ENCODE data around the gene APOBR.
"Not testable (repeated sequence)": the region's sequence is repeated elsewhere in the genome, so short reads cannot be mapped to it uniquely, and the experiment has no call there.

Gene APOBR

GRCh38 chr16:28494121-28494851 is at the start of gene APOBR:
APOBR (plus strand) TSS chr16:28494643; CDS start chr16:28494682, 39 bp downstream.
- no peak for DNase-seq

- not testable (repeated sequence) for DNase-seq
These were observed 48.1 kb upstream of the APOBR start for GRCh38 chr16:28446388-28446787.

GRCh38 chr16:28447081-28447480 is 47.4 kb upstream of the APOBR start:
- DNase-seq = not testable (repeated sequence)

- no peak for DNase-seq
These were observed 20.7 kb upstream of the APOBR start for GRCh38 chr16:28473714-28474265.

- DNase-seq = no peak
These were observed 19.2 kb upstream of the APOBR start for GRCh38 chr16:28475221-28475620.

- no peak for DNase-seq
These were observed 17.0 kb upstream of the APOBR start for GRCh38 chr16:28477311-28477920.

GRCh38 chr16:28478506-28479180 is 15.8 kb upstream of the APOBR start:
- DNase-seq = no peak

- DNase-seq = no peak
These were observed 12.4 kb upstream of the APOBR start for GRCh38 chr16:28482026-28482425.

GRCh38 chr16:28483361-28483760 is 11.1 kb upstream of the APOBR start:
- DNase-seq = not testable (repeated sequence)

GRCh38 chr16:28486266-28486665 is 8.2 kb upstream of the APOBR start:
- no peak for DNase-seq

- peak; percentile 36 for DNase-seq
These were observed 3.0 kb upstream of the APOBR start for GRCh38 chr16:28491230-28491969.

GRCh38 chr16:28491970-28492474 is 2.4 kb upstream of the APOBR start, which contains the start of gene CLN3:
CLN3 (minus strand) TSS chr16:28492074; CDS start chr16:28491759, 315 bp downstream.
- DNase-seq = peak; percentile 95

- DNase-seq = no peak
These were observed 1.9 kb upstream of the APOBR start for GRCh38 chr16:28492511-28492910.

GRCh38 chr16:28495098-28495793 is 803 bp downstream of the APOBR start:
- no peak for DNase-seq

GRCh38 chr16:28495795-28496749 is 1.6 kb downstream of the APOBR start:
- DNase-seq = no peak

- no peak for DNase-seq
These were observed 2.4 kb downstream of the APOBR start for GRCh38 chr16:28496844-28497243.

- DNase-seq = no peak
These were observed 2.9 kb downstream of the APOBR start for GRCh38 chr16:28497386-28497785.

- no peak for DNase-seq
These were observed 3.6 kb downstream of the APOBR start for GRCh38 chr16:28497861-28498599.

GRCh38 chr16:28498666-28499381 is 4.4 kb downstream of the APOBR start:
- no peak for DNase-seq
